Esophagus muscularis mucosa (tissue), 4 donors: Measurements from ENCODE around the gene FSCN2.

Experiments used
- CTCF ChIP-seq, 3 experiments: fragments of 200-600 bp in 2 of 3; fragments of 450-650 bp in 1 of 3; sonication (generic) in 2 of 3; IDR thresholded peaks; one replicate each; pipeline ENCODE4 v1.5.1; 2017 to 2019; ENCODE audit warnings: antibody characterized with exemption in 3 of 3, mild to moderate bottlenecking in 2 of 3, moderate library complexity in 1 of 3
- EP300 ChIP-seq: sonication (generic); formaldehyde crosslinking; IDR thresholded peaks from one replicate; pipeline ENCODE4 v1.6.1; 2017; ENCODE audit warnings: antibody characterized with exemption
- POLR2A ChIP-seq: fragments of 450-650 bp; IDR thresholded peaks from one replicate; pipeline ENCODE4 v1.6.1; 2017; ENCODE audit warnings: antibody characterized with exemption, moderate library complexity, mild to moderate bottlenecking, low read depth
- POLR2AphosphoS5 ChIP-seq, 2 donors: sonication (generic); formaldehyde crosslinking; IDR thresholded peaks; one replicate each; pipeline ENCODE4 v1.6.1; 2017; ENCODE audit warnings: antibody characterized with exemption in 2 of 2

GRCh38 chr17:81539571-81539900, 11.4 kb downstream of the FSCN2 start:
- no peak for TF ChIP-seq CTCF (IDR thresholded peaks at IDR 0.05)
- no peak for TF ChIP-seq POLR2AphosphoS5 (IDR thresholded peaks at IDR 0.05)
- TF ChIP-seq POLR2A: no peak
- no peak for TF ChIP-seq EP300
